Central memory CD8-positive, alpha-beta T cell (primary cell): ENCODE data around the gene LRCOL1.

Experiments used
- ATAC-seq: fragments of 150-1000 bp; cut with Tn5 transposase; replicated peaks from 2 replicates; pipeline ENCODE4 v1.10.0; 2022; ENCODE audit warnings: mild to moderate bottlenecking, moderate FRiP score, moderate number of reproducible peaks; ENCODE audit not compliant: poor library complexity, severe bottlenecking; ENCODE audit errors: extremely low read depth
- DNase-seq, 2 donors: peaks; one replicate each; pipeline ENCODE4 v3.0.0; 2021; ENCODE audit warnings: low spot score in 2 of 2
- H3K27ac Mint-ChIP-seq: one replicate; pipeline ENCODE4 v1.8.0; 2022; ENCODE audit warnings: low read depth, mild to moderate bottlenecking, moderate library complexity, mixed read lengths
- H3K27me3 Mint-ChIP-seq: one replicate; pipeline ENCODE4 v1.8.0; 2022; ENCODE audit warnings: mixed read lengths
- H3K36me3 Mint-ChIP-seq: one replicate; pipeline ENCODE4 v1.8.0; 2022; ENCODE audit warnings: mild to moderate bottlenecking, moderate library complexity, mixed read lengths; ENCODE audit not compliant: insufficient read depth
- H3K4me1 Mint-ChIP-seq: one replicate; pipeline ENCODE4 v1.8.0; 2022; ENCODE audit warnings: mixed read lengths
- H3K4me3 Mint-ChIP-seq: one replicate; pipeline ENCODE4 v1.8.0; 2022; ENCODE audit warnings: mild to moderate bottlenecking, moderate library complexity, mixed read lengths
- H3K9me3 Mint-ChIP-seq: one replicate; pipeline ENCODE4 v1.8.0; 2022; ENCODE audit warnings: mixed read lengths

LRCOL1 gene

GRCh38 chr12:132610051-132610759 lies at the start of gene LRCOL1:
Gene LRCOL1, minus strand, starts transcription at chr12:132610582. Its CDS starts 4,331 bp downstream, at chr12:132606251.
- H3K4me3 Mint-ChIP-seq = no peak within 1 kb of the TSS
- no peak within 1 kb of the TSS for H3K27ac Mint-ChIP-seq
- H3K9me3 Mint-ChIP-seq = no peaks in the 10 kb centered on the region
- no peak for ATAC-seq
- H3K27me3 Mint-ChIP-seq = peaks cover 53% of the 10 kb centered on the region
- peaks cover 4% of the 10 kb centered on the region for H3K4me1 Mint-ChIP-seq
- no peak for DNase-seq
- H3K36me3 Mint-ChIP-seq = peaks cover 5% of the 10 kb centered on the region

DNA sequence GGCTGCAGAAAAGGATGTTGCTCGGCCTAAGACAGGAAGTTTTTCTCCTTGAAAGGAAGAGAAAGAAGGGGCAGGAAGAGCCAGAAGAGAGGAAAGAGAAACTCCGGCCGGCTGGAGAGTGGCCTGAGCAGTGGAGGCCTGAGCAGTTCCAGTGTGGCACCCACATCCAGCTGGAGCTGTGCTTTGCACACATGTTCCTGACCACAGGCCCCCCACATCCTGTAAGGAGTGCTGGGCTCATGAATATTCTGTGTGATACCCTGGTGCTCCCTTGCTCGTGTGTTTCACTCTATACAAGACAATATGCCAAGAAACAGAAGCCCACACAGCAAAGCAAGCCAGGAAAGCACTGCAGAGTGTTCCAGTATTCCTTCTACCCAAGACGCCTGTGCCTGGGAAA lies 49.7 kb upstream of the LRCOL1 start:
- Mint-ChIP-seq H3K36me3 (peaks cover 34% of the 10 kb centered on the region), H3K27ac (no peak overlapping the region), H3K27me3 (no peaks in the 10 kb centered on the region), H3K4me3 (no peak overlapping the region), H3K9me3 (no peaks in the 10 kb centered on the region), H3K4me1 (peaks cover 6% of the 10 kb centered on the region)
- ATAC-seq (no peak), DNase-seq (no peak)

DNA sequence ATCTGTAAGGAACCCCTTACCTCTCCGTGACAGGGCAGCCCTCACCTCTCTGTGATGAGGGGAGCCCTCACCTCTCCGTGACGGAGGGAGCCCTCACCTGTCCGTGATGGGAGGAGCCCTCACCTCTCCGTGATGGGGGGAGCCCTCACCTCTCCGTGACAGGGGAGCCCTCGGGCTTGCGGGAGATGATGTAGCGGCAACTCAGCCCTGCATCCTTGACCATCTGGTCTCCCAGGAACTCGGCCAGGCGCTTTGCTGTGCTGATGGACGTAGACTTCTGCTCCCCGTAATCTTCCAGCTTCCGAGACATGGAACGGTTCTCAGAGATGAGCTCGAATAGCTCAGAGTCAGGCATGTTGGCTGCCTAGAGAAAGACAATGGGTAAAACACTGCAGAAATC lies 48.8 kb upstream of the LRCOL1 start:
- H3K9me3 Mint-ChIP-seq = no peaks in the 10 kb centered on the region
- ATAC-seq (no peak), DNase-seq (no peak)
- no peak overlapping the region for H3K4me3 Mint-ChIP-seq
- H3K4me1 Mint-ChIP-seq = peaks cover 6% of the 10 kb centered on the region
- no peaks in the 10 kb centered on the region for H3K27me3 Mint-ChIP-seq
- H3K36me3 Mint-ChIP-seq = peaks cover 35% of the 10 kb centered on the region
- H3K27ac Mint-ChIP-seq = no peak overlapping the region

DNA sequence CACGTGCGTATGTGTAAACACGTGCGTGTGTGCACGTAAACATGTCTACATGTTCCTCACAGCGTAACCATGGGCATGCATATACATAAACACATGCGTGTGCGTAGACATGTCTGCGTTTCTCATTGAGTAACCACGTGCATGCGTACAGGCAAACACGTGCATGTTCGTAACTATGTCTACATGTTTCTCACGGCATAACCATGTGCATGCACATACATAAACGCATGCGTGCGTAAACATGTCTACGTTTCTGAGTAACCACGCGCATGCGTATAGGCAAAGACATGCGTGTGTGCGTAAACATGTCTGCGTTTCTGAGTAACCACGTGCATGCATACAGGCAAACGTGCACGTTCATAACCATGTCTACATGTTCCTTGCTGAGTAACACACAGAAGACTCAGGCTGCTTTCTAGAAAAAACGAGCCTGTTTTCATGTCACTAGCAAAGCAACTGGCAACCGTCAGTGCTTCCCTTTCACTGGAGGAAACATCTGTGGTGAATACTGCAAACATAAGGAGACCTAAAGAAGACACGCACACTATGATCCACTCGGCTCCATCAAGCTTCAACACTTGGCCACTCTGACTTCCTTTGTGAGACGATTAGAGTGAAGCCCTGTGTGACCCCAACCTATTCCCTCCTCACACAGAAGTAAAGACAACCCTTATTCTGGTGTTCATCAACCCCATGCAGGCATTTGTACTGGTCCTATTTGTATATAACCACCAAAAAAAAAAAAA lies 47.9 kb upstream of the LRCOL1 start:
- H3K36me3 Mint-ChIP-seq = peaks cover 35% of the 10 kb centered on the region

GRCh38 chr12:132657004-132657727 lies 46.8 kb upstream of the LRCOL1 start:
- Mint-ChIP-seq H3K36me3 (peaks cover 32% of the 10 kb centered on the region), H3K4me1 (no peaks in the 10 kb centered on the region), H3K9me3 (no peaks in the 10 kb centered on the region), H3K4me3 (no peak overlapping the region), H3K27ac (peak overlapping the region; percentile 55), H3K27me3 (no peaks in the 10 kb centered on the region)
- DNase-seq (no peak), ATAC-seq (no peak)

More for the DNA sequence above, 47.9 kb upstream of the LRCOL1 start:
- DNase-seq = no peak
- no peak overlapping the region for H3K4me3 Mint-ChIP-seq
- peaks cover 6% of the 10 kb centered on the region for H3K4me1 Mint-ChIP-seq
- H3K27ac Mint-ChIP-seq = no peak overlapping the region
- no peaks in the 10 kb centered on the region for H3K27me3 Mint-ChIP-seq
- H3K9me3 Mint-ChIP-seq = no peaks in the 10 kb centered on the region
- no peak for ATAC-seq

- Mint-ChIP-seq H3K4me1 (no peaks in the 10 kb centered on the region), H3K27ac (no peak overlapping the region), H3K4me3 (no peak overlapping the region), H3K27me3 (no peaks in the 10 kb centered on the region), H3K9me3 (no peaks in the 10 kb centered on the region), H3K36me3 (peaks cover 27% of the 10 kb centered on the region)
- ATAC-seq = no peak
- no peak for DNase-seq
Observed at GRCh38 chr12:132653567-132654290, 43.3 kb upstream of the LRCOL1 start.

DNA sequence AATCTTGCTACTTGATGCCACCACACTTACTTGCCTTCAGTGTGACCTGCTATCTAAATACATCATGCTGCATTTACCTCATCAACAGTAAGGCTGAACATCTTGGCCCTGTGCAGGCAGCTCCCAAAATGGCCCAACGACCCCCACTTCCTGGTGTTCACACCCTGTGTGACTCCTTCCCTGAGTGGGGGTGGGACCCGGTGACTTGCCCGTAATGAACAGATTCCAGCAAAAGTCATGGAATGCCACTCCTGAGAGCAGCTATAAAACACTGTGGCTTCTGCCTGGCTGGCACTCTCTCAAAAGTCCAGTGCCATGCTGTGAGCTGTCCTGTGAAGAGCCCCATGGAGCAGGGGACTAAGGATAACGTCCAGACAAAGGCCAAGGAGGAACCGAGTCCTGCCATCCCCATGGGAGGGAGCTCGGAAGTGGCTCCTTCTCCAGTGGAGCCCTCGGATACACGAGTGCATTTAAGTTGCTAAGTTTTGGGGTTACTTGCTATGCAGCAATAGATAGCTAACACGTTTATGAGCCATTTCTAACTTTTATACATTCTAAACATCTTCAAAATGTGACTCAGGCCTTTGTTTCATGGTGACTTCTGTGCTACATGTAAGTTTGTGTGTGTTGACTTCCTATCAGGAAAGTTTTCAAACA lies 41.2 kb upstream of the LRCOL1 start:
- H3K36me3 Mint-ChIP-seq = peaks cover 20% of the 10 kb centered on the region
- no peaks in the 10 kb centered on the region for H3K27me3 Mint-ChIP-seq
- no peaks in the 10 kb centered on the region for H3K4me1 Mint-ChIP-seq
- H3K9me3 Mint-ChIP-seq = no peaks in the 10 kb centered on the region
- H3K27ac Mint-ChIP-seq = no peak overlapping the region
- no peak for ATAC-seq
- H3K4me3 Mint-ChIP-seq = no peak overlapping the region
- DNase-seq = no peak

- DNase-seq = no peak
- H3K4me3 Mint-ChIP-seq = no peak overlapping the region
- ATAC-seq = no peak
- H3K27me3 Mint-ChIP-seq = no peaks in the 10 kb centered on the region
- H3K27ac Mint-ChIP-seq = no peak overlapping the region
- no peaks in the 10 kb centered on the region for H3K9me3 Mint-ChIP-seq
- H3K36me3 Mint-ChIP-seq = peaks cover 13% of the 10 kb centered on the region
- H3K4me1 Mint-ChIP-seq = no peaks in the 10 kb centered on the region
Observed at GRCh38 chr12:132649226-132649945, 39.0 kb upstream of the LRCOL1 start.

- DNase-seq = no peak
- Mint-ChIP-seq H3K9me3 (no peaks in the 10 kb centered on the region), H3K27me3 (no peaks in the 10 kb centered on the region), H3K36me3 (peaks cover 12% of the 10 kb centered on the region), H3K27ac (no peak overlapping the region), H3K4me3 (no peak overlapping the region), H3K4me1 (no peaks in the 10 kb centered on the region)
- no peak for ATAC-seq
Observed at GRCh38 chr12:132648616-132649225, 38.3 kb upstream of the LRCOL1 start.

GRCh38 chr12:132647858-132648257 lies 37.5 kb upstream of the LRCOL1 start:
- no peaks in the 10 kb centered on the region for H3K4me1 Mint-ChIP-seq
- H3K36me3 Mint-ChIP-seq = peaks cover 11% of the 10 kb centered on the region
- DNase-seq (no peak), ATAC-seq (no peak)
- no peaks in the 10 kb centered on the region for H3K27me3 Mint-ChIP-seq
- no peaks in the 10 kb centered on the region for H3K9me3 Mint-ChIP-seq
- H3K27ac Mint-ChIP-seq = no peak overlapping the region
- no peak overlapping the region for H3K4me3 Mint-ChIP-seq

- H3K27ac Mint-ChIP-seq = no peak overlapping the region
- peaks cover 11% of the 10 kb centered on the region for H3K36me3 Mint-ChIP-seq
- H3K27me3 Mint-ChIP-seq = no peaks in the 10 kb centered on the region
- no peak for ATAC-seq
- H3K4me3 Mint-ChIP-seq = no peak overlapping the region
- DNase-seq = no peak
- no peaks in the 10 kb centered on the region for H3K9me3 Mint-ChIP-seq
- H3K4me1 Mint-ChIP-seq = no peaks in the 10 kb centered on the region
Observed at GRCh38 chr12:132646850-132647249, 36.5 kb upstream of the LRCOL1 start.
